Measurements from ENCODE around the gene CLDN16.

GRCh38 chr3:190458040-190458439 lies 70.1 kb downstream of the CLDN16 start:
- TF ChIP-seq CTCF (conservative IDR thresholded peaks at IDR 0.05; ENCODE audit: low read depth, low read length) (0 out of 2 replicates have a peak, but pooled peaks have one; percentile 4), POLR2A (IDR thresholded peaks at IDR 0.05; ENCODE audit: low read depth, low read length) (no peak), CHD1 (IDR thresholded peaks at IDR 0.05; ENCODE audit: low read depth, low read length) (no peak), SMC3 (IDR thresholded peaks at IDR 0.05; ENCODE audit: low read depth, low read length) (no peak), MAFK (IDR thresholded peaks at IDR 0.05; ENCODE audit: low read depth, low read length) (no peak), RAD21 (IDR thresholded peaks at IDR 0.05; ENCODE audit: low read length) (no peak), RCOR1 (IDR thresholded peaks at IDR 0.05; ENCODE audit: insufficient replicate concordance, low read length) (no peak), BHLHE40 (IDR thresholded peaks at IDR 0.05; ENCODE audit: low read depth, low read length) (no peak), RFX5 (IDR thresholded peaks at IDR 0.05; ENCODE audit: low read depth, low read length) (no peak), ELK1 (IDR thresholded peaks at IDR 0.05; ENCODE audit: borderline replicate concordance, low read depth, low read length) (no peak), CEBPB (IDR thresholded peaks at IDR 0.05; ENCODE audit: low read depth, low read length) (no peak), MAZ (IDR thresholded peaks at IDR 0.05; ENCODE audit: borderline replicate concordance, low read depth, low read length) (no peak)
- TF ChIP-seq, protein P1, sequence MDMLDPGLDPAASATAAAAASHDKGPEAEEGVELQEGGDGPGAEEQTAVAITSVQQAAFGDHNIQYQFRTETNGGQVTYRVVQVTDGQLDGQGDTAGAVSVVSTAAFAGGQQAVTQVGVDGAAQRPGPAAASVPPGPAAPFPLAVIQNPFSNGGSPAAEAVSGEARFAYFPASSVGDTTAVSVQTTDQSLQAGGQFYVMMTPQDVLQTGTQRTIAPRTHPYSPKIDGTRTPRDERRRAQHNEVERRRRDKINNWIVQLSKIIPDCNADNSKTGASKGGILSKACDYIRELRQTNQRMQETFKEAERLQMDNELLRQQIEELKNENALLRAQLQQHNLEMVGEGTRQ (IDR thresholded peaks at IDR 0.05; ENCODE audit: low read depth, low read length), result no peak
